EL (cell line): ENCODE measurements around the gene TBC1D4.
"Not testable (repeated sequence)": the region's sequence is repeated elsewhere in the genome, so short reads cannot be mapped to it uniquely, and the experiment has no call there.

Experiments used
- DNase-seq: peaks from one replicate; pipeline ENCODE4 v3.0.0-alpha.2; 2016

TBC1D4 gene

DNA sequence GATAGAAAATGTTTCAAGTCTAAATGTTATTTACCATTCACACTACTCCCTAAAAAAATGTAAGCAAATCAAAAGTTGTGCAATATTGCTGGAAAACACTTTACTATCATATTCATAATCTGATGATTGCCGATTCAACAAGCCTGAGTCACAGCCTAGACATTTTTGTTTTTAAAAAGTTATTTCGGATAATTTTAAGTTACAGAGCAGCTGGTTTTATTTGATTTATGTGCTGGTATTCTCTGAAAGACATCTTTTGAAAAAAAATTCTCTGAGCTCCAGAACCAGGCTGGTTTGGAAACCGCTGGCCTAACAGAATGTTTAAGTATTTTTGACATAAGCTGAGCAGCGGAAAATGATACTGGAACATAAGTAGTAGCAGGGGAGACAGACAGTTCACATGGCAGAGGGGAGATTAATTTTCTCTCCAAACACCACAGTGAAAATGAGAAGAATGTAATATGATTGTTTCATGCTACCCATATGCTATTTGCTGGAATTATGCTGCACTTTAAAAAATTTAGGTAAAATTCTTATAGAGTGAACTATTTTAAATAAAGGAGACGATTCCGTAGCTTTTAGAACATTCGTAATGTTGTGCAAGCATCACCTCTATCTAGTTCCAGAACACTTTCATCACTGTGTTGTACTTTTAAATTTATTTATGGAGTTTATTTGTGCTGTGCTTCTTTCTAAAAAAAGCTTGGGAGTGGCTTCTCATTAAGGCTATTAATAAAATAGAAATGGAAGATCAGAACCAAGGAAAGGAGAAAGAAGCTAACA, 36.1 kb downstream of the TBC1D4 start:
- peak; percentile 38 for DNase-seq

DNA sequence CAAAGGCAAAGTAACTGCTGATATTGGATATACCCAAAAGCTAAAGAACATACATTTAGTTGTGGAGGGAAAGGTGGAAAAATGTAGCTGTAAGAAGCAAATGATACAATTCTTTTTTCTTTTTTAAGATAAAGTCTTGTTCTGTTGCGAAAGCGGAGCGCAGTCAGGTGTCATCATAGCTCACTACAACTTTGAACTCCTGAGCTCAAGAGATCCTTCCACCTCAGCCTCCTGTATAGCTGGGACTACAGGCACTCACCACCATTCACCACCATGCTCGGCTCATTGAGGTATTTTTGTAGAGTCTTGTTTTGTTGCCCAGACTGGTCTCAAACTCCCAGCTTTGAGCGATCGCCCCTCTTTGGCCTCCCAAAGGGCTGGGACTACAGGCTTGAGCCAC, 38.0 kb downstream of the TBC1D4 start:
- no peak for DNase-seq

DNA sequence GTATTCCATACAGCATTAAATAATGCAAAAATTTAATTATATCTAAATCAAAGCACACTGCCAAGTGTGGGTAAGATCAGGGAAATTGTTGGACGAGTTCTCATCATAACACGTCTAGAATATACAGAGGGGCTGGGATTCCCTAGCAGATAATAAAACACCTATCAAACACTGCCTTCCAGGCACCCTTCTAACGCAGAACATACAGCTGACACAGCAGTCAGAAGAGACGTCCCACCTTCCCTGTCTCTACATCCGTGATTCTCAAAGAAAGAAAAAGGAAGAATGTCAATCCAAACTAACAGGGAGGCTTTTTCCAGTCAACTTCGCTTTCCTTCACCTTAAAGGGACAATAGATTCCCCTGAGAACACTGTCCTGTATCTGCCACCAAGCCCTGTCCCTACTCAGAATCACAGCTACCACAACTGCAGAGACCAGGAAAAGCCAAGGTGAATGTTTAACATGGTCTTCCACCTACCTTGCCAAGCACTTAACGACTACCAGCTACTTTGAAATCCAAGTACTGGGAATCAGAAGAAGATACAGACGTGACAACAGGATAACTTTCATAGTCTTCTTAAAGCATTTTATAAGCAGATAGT, 38.5 kb downstream of the TBC1D4 start:
- no peak for DNase-seq

DNA sequence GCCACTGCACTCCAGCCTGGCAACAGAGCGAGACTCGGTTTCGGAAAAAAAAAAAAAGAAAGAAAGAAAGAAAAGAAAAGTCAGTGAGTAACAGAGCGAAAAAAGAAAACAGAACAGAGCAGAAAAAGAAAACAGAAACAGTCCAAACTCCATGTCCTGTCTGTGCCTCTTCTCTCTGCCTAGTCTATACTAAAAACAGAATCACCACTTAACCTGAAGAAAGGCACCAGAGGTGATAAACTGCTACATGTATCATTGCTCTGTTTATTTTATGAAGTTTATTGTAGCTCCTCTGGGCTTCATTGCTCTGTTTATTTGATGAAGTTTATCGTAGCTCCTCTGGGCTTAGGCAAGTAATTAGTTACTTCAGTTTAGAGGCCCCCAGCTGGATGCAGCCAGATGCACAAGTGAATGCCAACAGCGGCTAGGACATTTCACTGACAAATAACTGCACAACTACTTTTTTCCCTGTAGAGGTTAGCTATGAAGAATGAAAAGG, 39.2 kb downstream of the TBC1D4 start:
- no peak for DNase-seq

DNA sequence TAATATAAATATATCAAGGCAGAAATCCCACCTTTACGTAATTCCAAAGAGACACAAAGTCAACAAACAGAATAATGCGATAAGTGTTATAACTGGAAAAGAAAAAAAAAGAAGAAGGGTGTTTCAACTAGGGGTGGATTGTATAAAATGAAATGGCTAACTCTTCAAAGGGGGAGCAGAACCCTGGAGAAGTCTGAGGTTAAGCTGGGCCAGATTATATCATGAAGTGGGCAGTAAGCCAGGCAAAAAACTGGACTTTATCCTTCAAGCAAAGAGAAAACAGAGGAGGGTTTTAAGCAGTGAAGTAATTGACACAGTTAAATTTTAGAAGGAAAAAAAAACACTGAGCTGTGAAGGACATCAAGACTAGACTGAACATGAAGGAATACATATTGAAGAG, 41.9 kb downstream of the TBC1D4 start:
- DNase-seq = no peak

DNA sequence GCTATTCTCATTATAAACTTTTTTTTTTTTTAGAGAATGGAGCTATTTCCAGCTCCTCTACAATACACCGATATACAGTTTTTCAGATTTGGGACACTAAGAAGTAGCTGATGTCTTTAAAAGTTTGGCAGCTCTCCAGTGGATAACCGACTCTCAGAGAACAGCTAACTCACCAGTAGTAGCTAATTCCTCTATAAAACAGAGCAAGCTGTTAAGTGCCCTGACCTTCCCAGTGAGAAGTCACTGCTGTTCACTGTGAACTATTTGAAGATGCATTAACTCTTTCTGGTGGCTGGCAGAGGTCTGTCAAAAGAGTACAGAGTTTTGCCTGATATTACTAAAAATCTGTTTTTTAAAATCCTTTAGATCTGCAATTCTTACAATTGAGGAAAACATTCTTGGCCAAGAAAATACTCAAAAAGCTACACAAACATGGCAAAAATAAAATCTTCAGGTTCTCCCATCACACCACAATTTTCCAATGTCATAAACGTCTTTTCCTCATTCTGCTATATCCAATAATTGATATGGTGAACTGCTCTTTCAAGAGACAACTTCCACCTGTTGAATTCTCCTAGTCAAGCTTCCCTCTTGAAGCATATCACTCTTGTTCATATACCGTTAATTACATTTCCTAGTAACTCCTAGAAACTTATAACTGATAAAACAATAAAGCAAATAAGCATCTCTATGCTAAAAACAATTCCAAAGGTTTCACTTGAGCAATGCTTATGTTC, 44.2 kb downstream of the TBC1D4 start:
- peak; percentile 19 for DNase-seq

DNA sequence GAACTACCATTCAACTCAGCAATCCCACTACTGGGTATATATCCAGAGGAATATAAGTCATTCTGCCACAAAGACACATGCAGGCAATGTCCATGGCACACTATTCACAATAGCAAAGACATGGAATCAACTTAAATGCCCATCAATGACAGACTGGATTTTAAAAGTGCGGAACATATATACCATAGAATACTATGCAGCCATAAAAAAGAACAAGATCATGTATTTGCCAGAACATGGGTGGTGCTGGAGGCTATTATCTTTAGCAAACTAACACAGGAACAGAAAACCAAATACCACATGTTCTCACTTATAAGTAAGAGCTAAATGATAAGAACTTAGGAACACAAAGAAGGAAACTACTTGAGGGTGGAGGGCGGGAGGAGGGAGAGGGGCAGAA, 47.8 kb downstream of the TBC1D4 start:
- not testable (repeated sequence) for DNase-seq

DNA sequence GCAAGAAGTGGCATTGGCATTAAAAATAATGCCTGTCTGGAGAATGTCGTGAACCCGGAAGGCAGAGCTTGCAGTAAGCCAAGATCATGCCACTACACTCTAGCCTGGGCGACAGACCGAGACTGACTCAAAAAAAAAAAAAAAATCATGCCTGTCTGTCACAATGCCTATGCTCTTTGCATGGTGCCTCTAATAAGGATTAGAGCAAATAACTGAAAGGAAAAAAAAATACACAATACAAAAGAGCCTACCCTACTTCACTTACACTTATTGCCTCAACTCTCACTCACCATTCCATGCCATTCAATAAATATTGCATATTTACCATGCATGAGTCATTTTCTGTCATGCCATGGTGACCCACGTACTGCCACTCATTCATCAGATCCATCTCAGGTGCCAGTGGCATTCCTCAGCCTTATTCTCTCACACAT, 49.1 kb downstream of the TBC1D4 start:
- no peak for DNase-seq

DNA sequence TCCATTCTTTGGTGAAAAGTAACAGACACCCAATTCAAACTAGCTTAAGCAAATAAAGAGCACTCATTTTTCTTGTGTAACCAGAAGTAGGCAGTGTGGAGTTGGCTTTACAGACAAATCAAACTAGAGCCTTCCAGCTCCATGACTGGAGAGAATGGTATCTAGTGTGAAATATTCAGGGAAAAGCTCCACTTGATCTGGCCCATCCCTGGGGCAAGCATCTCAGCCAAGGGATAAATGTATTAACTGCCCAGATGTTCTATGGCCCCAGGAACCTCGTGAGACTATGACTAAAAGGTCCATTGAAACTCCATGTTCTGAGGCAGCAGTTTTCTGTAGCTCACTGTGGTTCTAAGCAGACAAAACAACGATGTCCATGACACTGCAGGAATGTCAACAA, 49.9 kb downstream of the TBC1D4 start:
- no peak for DNase-seq

DNA sequence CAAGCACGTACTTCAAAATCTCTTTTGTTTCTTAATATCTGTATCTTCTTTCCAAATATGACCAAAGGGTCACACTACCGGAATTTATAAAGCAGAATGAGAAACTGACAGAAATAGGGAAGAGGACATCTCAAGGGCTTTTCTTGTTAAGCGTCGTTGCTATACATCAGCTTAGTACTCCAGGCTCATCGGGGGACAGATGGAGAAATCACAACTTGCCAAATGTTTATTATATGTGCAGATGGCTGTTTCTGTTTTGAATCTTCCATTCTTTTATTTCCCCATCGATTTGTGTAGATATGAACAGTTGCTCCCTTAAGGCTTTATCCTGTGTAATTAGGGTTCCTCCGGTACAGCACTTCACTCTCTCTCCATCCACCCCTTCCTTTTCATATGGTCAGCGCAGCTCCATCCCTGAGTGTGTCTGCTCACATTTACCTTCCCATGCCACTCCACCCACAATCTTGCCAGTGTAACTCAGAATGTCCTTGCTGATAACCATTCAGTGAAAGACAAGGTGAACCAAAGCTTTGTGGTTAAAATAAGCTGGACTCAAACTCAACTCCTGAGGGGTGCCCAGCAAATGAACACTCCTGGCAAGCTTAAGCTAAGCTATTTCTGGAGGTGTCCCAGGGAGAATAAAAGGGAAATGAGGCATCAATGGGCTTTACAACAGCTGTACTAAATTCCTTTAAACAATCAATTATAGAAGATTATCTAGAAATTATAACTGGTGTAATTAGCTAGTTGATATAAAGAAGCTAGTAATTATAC, 51.3 kb downstream of the TBC1D4 start:
- no peak for DNase-seq

DNA sequence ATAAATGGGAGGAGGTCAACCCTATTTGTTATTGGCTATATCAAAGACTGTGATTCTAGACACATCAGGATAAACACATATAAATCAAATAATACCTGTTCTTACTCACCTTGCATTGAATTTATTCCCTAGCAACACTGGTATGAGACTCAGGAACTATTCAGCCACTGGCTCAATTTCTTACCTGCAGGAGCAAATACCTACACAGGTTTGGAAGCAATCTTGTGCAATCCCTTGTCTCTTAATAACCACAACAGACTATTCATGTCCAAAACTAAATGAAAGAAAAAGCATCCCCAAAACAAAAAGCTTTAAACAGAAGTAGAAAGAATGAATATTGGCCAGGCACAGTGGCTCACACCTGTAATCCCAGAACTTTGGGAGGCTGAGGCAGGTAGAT, 55.5 kb downstream of the TBC1D4 start:
- DNase-seq = no peak

DNA sequence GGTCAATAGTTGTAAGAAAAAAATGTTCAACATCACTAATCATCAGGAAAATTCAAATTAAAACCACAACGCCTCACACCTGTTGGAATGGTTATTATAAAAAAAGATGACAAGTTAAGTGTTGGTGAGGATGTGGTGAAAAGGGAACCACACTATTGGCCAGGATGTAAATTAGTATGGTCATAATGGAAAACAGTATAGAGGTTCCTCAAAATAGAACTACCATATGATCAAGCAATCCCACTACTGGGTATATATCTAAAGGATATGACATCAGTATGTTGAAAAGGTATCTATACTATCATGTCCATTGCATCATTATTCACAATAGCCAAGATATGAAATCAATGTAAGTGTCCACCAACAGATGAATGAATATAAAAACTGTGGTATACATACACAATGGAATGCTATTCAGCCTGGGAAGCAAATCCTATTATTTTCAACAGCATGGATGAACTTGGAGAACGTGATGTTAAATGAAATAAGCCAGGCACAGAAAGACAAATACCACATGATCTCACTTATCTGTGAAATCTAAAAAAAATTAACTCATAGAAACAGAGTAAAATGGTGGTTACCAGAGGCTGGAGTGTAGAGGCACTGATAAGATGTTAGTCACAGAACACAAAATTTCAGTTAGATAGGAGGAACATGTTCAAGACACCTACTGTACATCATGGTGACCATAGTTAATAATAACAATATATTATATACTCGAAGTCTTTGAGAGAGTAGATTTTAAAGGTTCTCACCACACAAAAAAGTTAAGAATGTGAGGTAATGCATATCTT, 56.6 kb downstream of the TBC1D4 start:
- DNase-seq = no peak

DNA sequence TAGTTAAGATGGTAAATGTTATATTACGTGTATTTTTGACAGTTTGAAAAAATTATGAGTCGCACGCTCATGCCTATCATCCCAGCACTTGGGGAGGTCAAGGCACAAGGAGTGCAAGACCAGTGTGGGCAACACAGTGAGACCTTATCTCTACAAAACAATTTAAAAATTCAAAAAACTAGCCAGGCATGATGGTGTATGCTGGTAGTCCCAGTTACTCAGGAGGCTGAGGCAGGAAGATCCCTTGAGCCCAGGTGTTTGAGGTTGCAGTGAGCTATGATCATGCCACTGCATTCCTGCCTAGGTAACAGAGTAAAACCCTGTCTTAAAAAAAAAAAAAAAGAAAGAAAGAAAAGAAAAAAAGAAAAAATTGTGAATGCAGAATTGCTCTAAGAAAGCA, 58.0 kb downstream of the TBC1D4 start:
- DNase-seq = no peak

DNA sequence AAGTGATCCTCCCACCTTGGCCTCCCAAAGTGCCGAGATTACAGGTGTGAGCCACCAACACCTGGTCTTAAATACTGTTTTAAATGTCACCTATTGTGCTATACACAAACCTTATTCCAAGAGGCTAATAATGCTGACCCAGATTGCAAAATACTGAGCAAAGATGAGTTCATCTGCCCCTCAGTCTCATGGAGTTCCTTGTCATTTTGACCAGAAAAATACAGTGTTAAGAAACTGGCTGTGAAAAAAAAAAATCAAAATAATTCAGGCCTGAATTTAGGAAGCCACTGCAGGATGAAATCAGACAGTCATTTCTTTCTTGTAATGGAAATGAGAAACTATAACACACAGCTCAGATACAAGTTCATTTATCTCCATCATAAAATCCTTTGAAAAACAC, 59.9 kb downstream of the TBC1D4 start:
- no peak for DNase-seq

DNA sequence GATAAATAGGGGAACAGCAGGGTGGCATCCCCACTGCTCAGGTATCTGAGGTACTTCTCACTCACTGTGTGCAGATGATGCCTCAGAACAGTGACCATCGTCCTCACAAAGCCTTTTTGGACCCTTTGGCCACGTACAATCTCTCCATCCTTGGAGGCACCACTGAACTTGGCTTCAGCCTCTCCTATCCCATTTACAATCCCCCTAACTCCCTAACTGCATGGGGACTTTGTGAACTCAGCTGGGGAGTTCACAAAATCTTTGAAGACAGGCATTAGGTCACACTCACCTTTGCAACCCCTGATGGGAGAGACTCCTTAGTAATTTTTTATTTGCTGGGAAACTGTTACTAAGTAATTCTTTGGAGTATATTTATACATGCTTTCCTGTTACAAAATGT, 60.8 kb downstream of the TBC1D4 start:
- no peak for DNase-seq

DNA sequence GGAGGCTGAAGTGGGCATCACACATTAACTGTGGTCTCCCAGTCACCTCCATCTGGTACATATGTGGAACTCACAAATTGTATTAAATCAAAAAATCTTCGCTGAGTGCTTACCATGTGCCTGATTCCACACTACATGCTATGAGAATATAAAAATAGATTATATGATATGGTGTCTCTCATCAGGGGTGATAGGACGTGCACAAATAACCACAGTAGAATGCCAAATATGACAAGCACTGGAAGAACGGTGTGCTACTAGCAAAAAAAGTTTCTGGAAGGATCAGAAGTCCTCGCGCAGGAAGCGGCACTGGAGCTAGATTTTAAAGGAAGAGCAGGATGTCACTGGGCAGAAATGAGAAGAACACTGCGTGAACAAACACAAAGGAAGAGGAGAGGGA, 62.3 kb downstream of the TBC1D4 start:
- DNase-seq = no peak

DNA sequence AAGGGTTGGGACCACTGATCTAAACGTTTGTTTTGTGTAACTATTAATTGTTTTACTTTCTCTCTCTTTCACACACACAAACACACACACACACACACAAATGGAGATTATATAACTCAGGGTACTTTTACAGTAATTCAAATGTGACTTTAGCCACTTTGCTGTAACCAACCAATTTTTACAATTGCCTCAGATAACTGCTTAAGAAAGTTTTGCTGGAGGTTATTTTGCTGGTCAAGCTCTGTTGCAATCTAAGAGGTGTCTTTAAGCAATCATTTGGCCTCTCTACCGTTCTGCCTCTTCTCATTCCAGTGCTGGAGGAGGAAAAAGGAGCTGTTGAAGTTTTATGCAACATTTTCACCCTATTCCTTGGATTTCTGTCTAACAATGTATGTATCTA, 63.0 kb downstream of the TBC1D4 start:
- DNase-seq = no peak

DNA sequence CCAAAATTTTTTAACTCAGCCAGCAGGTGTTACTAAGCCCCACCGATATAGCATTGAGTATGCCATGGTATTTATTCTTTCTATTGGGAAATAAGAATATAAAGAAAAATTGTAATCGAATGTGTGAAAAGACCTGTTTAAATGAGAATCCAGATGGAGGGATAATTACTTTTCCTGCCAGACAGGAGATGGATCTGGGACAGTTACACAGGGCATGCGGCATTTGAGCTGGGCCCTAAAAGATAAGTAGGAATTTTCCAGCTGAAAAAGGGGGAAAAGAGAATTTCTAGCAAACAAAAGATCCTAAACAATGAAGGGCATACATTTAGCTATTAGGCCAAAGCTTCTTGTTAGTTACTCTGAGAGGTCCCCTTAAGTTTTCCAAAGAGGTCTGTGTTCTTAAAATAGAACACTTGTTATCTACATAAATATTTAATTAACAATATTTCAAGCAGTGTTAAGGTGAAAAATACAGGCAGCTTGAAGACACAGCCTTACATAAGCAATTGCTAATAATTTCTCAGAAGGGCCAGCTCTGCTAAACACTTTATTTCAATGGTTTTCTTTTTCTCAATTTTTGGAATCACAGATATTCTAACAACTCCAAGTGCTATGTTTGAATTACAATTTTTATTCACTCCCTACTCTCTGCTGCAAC, 63.7 kb downstream of the TBC1D4 start:
- DNase-seq = no peak

DNA sequence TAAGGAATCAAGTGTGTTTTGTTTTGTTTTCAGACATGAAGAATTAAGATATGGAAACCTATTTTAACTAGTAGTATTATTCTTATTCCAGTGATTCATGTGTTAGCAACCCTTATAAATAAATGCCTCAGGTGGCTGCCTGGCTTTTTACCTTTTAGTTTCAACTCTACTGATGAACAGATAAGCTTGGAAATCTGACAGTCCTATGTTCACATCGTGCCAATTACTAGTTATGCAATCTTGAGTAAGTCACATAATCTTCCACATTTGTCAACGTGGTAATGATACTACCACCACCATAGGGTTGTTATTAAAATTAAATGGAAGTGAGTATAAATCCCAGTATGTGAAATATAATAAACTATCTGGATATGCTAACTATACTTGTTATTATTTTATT, 64.3 kb downstream of the TBC1D4 start:
- DNase-seq = no peak

DNA sequence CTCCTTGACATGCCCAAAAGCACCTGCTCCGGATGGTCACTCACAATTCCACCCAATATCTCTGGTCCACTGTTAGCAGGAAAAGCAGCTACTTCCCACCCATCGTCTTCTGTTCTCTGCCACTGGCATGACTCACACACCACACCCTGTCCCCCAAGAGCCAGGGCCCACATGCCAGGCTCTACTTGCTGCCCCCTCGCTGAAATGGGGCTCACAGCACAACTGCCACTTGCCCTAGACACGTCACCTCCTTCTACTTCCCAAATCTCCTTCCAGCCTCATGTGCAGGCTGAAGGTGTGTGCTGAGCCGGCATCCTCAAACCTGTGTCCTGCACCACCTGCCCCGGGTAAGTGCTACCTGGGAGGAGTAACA, 65.0 kb downstream of the TBC1D4 start:
- DNase-seq = peak; percentile 21

DNA sequence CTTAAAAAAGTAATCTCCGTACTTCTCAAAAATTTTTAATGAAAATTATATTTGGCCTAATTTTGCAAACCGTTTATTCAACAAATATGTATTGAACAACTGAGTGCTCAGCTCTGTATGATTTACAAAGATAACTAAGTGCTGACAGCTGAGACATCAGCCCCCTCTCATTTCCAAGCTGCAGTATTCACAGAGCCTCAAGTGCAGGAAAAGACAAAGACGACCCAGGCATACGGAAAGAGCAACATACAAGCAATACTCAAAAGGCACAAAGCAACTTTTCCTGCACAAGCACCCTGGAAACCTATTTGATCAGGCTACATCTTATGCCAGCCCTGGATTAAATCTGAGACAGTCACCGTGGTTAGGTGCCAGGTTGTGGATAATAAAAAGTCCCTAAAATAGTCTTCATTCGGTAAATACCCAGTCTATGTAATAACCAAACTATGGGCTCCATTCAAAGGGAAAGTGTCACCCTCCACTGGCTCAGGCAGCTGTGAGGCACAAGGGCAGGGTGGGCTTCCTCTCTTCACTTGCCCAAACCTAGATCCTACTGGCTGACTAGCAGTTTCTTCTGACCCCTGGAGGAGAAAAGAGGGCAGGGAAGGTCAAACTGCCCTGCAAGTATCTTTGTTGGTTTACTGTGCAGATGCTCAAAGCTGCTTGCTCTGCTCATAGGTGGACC, 65.5 kb downstream of the TBC1D4 start:
- no peak for DNase-seq
